Cardiac ventricle fibroblast (primary cell): ENCODE results near the gene MTIF3. TPM values are rescaled to one million over a fixed set of nuclear protein-coding genes. Genes with fewer than 3 reads are reported as not detected.

Experiments
- total RNA-seq: library from RNA; depleted of rRNA; stranded (reverse); fragments of >200 nt; gene quantifications from 2 replicates; pipeline ENCODE4 v1.2.3, GENCODE V29; 2015

Gene MTIF3, protein sequence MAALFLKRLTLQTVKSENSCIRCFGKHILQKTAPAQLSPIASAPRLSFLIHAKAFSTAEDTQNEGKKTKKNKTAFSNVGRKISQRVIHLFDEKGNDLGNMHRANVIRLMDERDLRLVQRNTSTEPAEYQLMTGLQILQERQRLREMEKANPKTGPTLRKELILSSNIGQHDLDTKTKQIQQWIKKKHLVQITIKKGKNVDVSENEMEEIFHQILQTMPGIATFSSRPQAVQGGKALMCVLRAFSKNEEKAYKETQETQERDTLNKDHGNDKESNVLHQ
- 35.0 and 41.8 TPM in 2 replicates for total RNA-seq

GRCh38 chr13:27449936-27450828 lies at the start of gene MTIF3:
Gene MTIF3 (minus strand): TSS chr13:27450564. CDS start chr13:27440448, 10,116 bp downstream.

DNA sequence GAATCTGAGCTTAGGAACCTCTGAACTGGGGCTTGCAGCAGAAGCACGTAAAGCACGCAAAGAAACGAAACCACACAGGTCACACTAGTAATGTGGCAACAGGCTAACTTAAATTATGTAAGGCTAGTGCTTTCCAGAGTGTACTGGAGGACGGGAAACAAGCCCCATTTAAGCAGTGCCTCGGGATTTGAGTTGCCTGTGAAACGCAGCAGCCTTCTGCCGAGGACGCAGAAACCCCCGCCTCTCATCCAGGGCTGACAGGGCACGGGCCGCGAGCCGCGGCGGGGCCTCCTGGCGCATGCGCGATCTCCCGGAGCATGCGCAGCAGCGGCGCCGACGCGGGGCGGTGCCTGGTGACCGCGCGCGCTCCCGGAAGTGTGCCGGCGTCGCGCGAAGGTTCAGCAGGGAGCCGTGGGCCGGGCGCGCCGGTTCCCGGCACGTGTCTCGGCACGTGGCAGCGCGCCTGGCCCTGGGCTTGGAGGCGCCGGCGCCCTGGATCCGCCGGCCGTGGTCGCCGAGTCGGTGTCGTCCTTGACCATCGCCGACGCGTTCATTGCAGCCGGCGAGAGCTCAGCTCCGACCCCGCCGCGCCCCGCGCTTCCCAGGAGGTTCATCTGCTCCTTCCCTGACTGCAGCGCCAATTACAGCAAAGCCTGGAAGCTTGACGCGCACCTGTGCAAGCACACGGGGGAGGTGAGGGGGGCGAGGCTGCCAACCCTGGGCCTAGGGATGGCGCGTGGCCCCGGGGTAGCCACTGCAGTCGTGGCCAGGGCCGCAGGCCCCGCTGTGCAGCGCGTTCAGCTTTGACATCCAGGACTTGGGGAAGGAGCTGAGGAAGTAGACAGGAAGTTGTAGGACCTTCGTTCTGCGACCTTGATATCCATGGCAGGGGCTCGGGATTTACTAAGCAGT lies 25.9 kb downstream of the MTIF3 start, which contains the start of gene GTF3A:
GTF3A (plus strand) TSS at position 374 of the 912 bp plus-strand sequence.

Other genes starting within 250 kb of the MTIF3 start
- 707 and 775 TPM in 2 replicates for gene RPL21, start 199.0 kb downstream of the MTIF3 start, total RNA-seq
- 5.8 and 16.1 TPM in 2 replicates for gene RASL11A, start 179.7 kb downstream of the MTIF3 start, total RNA-seq
- 56.1 and 62.3 TPM in 2 replicates for gene GTF3A, start 25.9 kb downstream of the MTIF3 start, total RNA-seq
- 3.4 and 4.7 TPM in 2 replicates for gene LNX2, start 170.0 kb upstream of the MTIF3 start, total RNA-seq
- gene POLR1D, start 171.3 kb upstream of the MTIF3 start, total RNA-seq: 89.1 and 90.0 TPM in 2 replicates